Stimulated activated CD8-positive, alpha-beta memory T cell treated with anti-CD3 and anti-CD28 coated beads, Interleukin-12 subunit alpha, Interleukin-12 subunit beta, amount 100 ng/mL, for 4 hours (primary cell): Measurements from ENCODE around the gene NGEF.

Source experiments
- DNase-seq: peaks from one replicate; pipeline ENCODE4 v3.0.0-alpha.2; 2020; ENCODE audit warnings: low read depth

Gene NGEF

DNA sequence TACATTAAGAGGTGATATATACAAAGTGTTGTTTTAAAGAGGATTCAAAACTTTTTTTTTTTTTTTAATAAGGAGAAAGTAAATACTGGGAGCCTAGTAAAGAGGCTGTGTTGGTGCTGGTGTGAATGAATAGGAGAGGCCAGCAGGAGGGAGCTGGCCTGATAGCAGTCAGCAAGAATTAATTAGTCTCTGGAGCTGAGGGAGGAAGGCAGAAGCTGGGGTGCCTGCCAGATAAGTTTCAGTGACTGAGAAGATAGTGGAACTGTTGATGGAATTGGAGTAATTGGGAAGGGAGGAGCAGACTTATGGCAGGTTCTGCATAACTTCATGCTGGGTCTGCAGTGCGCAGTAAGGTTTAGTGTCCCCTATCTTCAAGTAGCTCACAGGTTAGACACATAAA lies 179.2 kb downstream of the NGEF start:
- no peak for DNase-seq

DNA sequence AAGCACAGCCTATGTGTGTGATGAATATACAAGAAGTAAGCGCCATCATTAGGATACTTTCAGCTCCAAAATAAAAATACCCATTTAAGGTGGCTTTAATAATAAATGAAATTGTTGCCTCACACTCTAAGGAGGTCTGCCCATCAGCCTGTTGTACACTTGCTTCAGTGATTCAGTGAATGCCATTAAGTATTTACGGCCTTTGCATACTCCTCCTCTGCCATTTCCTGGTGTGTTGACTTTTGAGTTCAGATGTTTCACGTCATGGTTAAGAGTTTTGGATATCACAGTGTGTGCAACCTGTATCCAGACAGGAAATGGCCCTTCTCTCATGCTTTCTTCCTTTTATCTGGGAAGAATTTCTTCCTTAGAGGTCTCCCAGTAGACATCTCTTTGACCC lies 181.6 kb downstream of the NGEF start:
- DNase-seq: no peak

GRCh38 chr2:232829988-232830387 lies 183.1 kb downstream of the NGEF start:
- no peak for DNase-seq
